GM19372 (cell line): ENCODE data around the gene NMD3.
"Not testable (repeated sequence)": the region's sequence is repeated elsewhere in the genome, so short reads cannot be mapped to it uniquely, and the experiment has no call there.

ENCODE experiments used
- ATAC-seq: cut with Tn5 transposase; IDR thresholded peaks from one replicate; pipeline ENCODE4 v1.9.1; 2021; ENCODE audit warnings: mild to moderate bottlenecking, low read depth, moderate library complexity; ENCODE audit not compliant: unreplicated experiment

The NMD3 gene

DNA sequence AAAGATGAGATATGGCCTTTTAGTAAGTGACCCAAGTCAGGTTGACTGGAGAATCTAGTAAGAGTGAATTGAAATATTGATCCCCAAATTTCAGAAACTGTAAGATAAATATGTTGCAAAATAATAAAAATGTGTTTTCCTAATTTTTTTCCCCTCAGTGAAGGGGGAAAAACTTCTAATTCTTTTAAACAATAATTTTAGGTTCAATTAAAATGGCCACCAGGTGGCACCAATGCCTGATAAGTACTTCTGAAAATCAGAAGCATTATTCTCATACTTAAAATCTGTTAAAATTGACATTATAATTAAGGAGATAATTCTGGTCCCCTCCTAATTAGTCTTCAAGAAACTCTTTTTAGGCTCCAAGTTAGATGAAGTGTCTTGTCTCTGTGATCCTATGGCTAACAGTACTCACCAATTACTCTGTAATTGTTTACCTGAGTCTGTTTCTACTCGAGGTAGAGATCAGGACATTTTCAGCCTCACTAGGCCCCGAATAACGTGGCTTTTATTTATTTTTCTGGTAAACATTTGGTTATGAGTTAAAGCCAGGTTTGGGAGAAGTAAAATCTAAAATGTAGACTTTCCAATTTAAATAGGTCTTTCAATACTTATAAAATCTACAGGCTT is 52.6 kb downstream of the NMD3 start:
- no peak for ATAC-seq

DNA sequence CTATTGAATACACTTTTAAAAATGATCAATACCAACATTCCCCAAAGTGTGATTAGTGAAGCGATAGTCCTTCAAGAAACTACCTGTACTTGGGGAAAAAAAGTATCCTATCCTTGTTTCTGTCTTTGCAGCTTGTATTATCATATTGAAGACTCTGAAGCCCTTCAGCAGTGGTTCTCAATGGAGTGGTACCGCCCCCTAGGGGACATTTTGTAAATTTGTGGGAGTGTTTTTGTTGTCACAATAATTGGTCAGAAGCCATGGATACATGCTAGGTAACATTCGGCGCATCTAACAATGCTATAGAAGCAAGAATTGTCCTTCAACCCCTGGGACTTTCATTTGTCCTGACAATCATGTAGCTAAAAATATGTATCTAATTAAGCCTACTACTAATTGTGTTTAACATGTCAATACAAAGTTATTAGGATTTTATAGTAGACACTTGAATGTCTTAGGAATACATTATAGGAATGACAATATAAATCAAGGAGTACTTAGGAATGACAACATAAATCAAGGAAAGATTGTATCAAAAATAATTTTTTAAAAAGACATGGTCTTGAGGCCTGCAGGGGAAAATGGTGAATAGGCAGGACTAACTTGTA is 53.7 kb downstream of the NMD3 start:
- ATAC-seq = peak; percentile 70

DNA sequence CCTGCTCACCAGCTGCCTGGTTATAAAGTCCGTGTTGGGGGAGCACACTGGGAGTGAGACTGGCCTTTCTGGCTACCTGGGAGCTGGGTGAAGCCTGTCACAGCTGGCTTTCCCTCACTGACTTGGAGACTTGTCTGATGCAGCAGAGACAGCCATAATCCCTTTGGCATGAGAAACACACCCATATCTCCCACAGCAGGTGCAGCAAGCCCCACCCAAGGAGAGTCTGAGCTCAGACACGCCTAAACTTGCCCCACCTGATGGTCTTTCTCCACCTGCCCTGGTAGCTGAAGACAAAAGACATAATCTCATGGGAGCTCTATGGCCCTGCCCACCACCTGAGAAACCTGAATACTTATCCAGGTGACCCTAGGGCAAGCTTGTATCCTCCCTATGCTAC is 54.8 kb downstream of the NMD3 start:
- ATAC-seq = no peak

DNA sequence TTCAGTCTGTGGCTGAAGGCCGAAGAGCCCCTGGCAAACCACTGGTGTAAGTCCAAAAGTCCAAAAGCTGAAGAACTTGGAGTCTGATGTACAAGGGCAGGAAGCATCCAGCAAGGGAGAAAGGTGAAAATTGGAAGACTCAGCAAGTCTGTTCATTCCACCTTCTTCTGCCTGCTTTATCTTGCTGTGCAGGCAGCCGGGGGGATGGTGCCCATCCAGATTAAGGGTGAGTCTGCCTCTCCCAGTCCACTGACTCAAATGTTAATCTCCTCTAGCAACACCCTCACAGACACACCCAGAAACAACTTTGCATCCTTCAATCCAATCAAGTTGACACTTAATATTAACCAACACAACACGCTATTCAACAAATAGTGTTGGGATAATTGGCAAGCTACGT is 61.3 kb downstream of the NMD3 start:
- not testable (repeated sequence) for ATAC-seq

DNA sequence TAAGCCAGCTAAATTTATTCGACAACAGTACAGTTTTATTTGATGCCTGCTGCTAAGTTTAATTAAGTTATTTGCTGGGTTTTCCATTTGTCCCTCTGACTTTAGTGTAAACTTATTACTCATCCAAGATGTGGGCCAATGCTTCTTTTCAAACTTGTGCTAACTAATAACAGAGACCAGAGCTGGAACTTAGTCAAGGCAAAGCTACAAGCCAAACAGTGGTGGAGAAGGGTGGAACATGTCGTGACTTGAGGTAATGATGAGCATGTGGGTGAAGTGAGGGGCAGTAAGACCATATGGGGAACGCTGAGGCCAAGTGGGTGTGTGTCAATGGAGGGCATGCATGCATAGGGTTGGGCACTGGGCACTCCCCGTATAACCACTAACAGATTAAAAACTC is 63.9 kb downstream of the NMD3 start:
- no peak for ATAC-seq

DNA sequence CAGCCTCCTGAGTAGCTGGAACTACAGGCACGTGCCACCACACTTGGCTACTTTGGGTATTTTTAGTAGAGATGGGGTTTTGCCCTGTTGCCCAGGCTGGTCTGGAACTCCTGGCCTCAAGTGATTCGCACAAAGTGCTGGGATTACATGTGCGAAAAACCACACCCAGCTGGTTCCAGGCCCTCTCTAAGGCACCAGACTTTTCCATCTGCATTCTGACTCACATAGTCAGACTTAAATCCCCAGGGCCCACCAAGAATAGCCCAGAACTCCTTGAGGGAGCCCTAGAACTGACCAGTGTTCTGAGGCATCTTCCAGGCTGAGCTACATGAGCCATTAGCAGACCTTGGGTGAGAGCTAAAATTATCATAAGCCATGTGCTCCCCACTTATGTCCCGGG is 68.1 kb downstream of the NMD3 start:
- no peak for ATAC-seq

DNA sequence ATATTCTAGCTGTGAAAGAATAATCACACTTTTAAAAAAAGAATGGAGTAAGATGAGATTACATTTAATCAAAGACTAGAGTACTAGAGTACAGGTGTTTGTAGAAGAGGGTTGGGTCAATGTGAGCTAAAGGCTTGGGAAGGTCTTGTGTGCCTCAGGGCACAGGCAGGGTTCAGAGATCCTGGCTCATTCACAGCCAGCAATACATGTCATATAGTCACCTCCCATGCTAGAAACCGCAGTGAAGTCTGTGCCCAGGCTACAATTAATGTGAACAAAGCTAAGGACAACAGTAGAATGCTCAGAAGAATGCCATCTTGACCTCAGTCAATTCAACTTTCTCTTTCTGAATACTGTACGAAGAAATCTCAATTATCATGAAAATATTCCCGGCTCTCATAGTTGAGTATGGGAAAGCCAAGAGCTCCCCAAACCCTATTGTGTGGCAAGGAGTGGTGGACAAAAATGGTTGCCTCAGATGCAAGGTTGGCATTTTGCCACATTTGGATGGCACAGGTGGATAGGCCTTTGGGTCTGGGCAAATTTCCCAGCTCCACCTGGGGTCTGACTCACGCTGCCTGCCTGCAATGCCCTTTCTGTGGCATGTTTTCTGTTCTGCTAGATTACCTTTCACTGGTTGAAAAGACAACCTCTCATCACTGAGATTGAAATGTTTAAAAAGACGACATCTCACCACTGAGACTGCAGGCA is 70.2 kb downstream of the NMD3 start:
- ATAC-seq = no peak

DNA sequence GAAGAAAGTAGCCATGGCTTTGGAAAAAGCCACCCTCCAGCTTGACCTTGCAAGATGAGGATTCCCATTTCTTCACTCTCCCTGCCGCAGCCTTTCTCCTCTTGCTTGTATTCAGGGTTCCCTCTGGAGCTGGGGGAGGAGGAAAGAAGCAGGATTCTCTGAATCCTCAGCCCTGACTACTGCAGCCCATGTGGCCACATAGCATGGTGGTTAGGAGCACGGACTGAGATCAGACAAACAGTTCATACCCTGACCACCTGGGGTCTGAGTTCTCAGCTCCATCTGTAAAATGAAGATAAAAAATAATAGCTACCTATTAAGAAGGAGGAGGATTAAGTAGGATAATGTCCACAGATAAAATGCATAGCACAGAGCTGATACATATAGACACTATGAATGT is 72.3 kb downstream of the NMD3 start:
- ATAC-seq = no peak

DNA sequence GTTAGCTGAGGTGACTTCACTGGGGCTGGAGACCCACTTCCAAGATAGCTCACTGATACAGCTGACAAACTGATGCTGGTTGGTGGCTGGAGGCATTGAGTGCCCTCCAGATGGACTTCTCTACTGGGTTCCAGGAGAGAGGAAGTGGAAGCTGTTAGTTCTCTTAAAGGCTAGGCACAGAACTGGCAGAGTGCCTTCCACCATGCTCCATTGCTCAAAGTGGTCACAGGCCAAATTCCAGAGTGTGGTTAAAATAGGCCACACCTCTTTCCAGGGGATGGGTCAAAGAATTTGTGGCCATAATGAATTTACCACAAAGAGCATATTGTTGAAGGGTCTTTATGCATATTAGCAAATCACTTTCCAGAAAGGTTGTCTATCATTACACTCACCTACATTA is 74.2 kb downstream of the NMD3 start:
- no peak for ATAC-seq

DNA sequence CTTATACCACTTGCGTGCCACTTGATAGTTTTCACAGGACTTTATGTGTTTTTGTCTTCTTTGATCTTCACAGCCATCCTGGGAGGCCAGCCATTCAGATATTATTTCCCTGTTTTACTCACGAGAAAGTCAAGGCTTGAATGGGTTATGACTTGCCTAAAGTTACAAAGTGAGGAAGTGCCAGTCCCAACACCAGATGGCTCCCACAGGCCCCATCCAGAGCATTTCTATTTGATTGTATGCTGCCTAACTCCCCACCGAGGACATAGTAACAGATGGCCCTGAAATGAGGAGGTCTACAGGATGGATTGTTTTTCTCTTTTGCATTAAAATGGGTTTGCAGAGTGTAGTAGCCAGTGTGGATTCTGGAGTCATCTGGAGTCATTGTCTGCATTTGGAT is 75.7 kb downstream of the NMD3 start:
- no peak for ATAC-seq
